Measurements from ENCODE around the gene GSTM4. TPM values are rescaled to one million over a fixed set of nuclear protein-coding genes. Genes with fewer than 3 reads are reported as not detected.

GSTM4 gene
- total and polyA plus RNA-seq, 2 of the 8 experiments (the other 6 are each of a cell fraction or from before 2014, with no cell fraction given) = 11.3 to 31.4 TPM

- TF ChIP-seq CTCF (IDR thresholded peaks at IDR 0.05; ENCODE audit: control extremely low read depth in 1 of 3, insufficient read depth in 1 of 3, low read depth in 1 of 3, low read length in 3 of 3) (no peak), RNF2 (IDR thresholded peaks at IDR 0.05; ENCODE audit: borderline replicate concordance, low read depth, low read length, missing control alignments, poor library complexity, severe bottlenecking) (no peak)
Measured at GRCh38 chr1:109649491-109649914, 6.4 kb upstream of the GSTM4 start (continued).
